OCI-LY7 (cell line): Measurements from ENCODE around the gene HES1. TPM values are rescaled to one million over a fixed set of nuclear protein-coding genes. Genes with fewer than 3 reads are reported as not detected.

Experiments used
- BruUV-seq: library from RNA; stranded (reverse); fragments of 400-500 nt; replicated peaks from 2 replicates; lab custom pipeline; 2021; lab: Mats Ljungman, UMichigan
- CTCF ChIA-PET: fragments of 300-600 bp; sonication (Branson Sonifier 250); formaldehyde crosslinking; loops from one replicate; lab custom pipeline; 2022; ENCODE audit warnings: antibody characterized with exemption; ENCODE audit not compliant: unreplicated experiment; lab: Charles Lee
- POLR2A ChIA-PET: fragments of 300-600 bp; sonication (Branson Sonifier 250); formaldehyde crosslinking; loops from one replicate; lab custom pipeline; 2022; ENCODE audit warnings: antibody characterized with exemption; lab: Charles Lee
- DNase-seq: peaks from one replicate; pipeline ENCODE4 v3.0.0-alpha.2; 2015; ENCODE audit warnings: low spot score
- H2AFZ ChIP-seq: fragments of 200-600 bp; sonication (generic), shearing (Covaris generic); 2 replicates; pipeline ENCODE4 v1.6.1; 2014; ENCODE audit warnings: mild to moderate bottlenecking, antibody characterized with exemption, low read length, moderate library complexity
- H3K27ac ChIP-seq: fragments of 200-600 bp; sonication (generic); 2 replicates; pipeline ENCODE4 v1.5.1; 2014; ENCODE audit warnings: mixed run types, low read depth, mild to moderate bottlenecking, moderate library complexity, low read length, inconsistent platforms; ENCODE audit not compliant: poor library complexity, severe bottlenecking
- H3K36me3 ChIP-seq: fragments of 200-600 bp; sonication (generic); 2 replicates; pipeline ENCODE4 v1.6.1; 2014; ENCODE audit warnings: mild to moderate bottlenecking, antibody characterized with exemption, low read length, moderate library complexity, mixed read lengths; ENCODE audit not compliant: insufficient read depth
- H3K4me1 ChIP-seq: fragments of 200-600 bp; sonication (generic); 2 replicates; pipeline ENCODE4 v1.5.1; 2014; ENCODE audit warnings: mild to moderate bottlenecking, low read length; ENCODE audit not compliant: insufficient read depth, poor library complexity, severe bottlenecking
- H3K4me2 ChIP-seq: fragments of 200-600 bp; sonication (generic); 2 replicates; pipeline ENCODE4 v1.6.1; 2014; ENCODE audit warnings: mild to moderate bottlenecking, low read length
- H3K4me3 ChIP-seq: fragments of 200-600 bp; sonication (generic); 2 replicates; pipeline ENCODE4 v1.5.1; 2014; ENCODE audit warnings: mild to moderate bottlenecking, low read depth, low read length; ENCODE audit not compliant: poor library complexity, severe bottlenecking
- H3K79me2 ChIP-seq: fragments of 200-600 bp; sonication (generic); 2 replicates; pipeline ENCODE4 v1.6.1; 2016; ENCODE audit warnings: low read depth, mild to moderate bottlenecking, low read length, moderate library complexity, mixed read lengths; ENCODE audit not compliant: insufficient read depth
- H3K9me2 ChIP-seq: fragments of 200-600 bp; sonication (generic); 2 replicates; pipeline ENCODE4 v1.6.1; 2016; ENCODE audit warnings: mild to moderate bottlenecking, low read length, mixed read lengths; ENCODE audit not compliant: insufficient read depth
- H3K9me3 ChIP-seq: fragments of 200-600 bp; sonication (generic); 2 replicates; pipeline ENCODE4 v1.6.1; 2014; ENCODE audit warnings: mild to moderate bottlenecking, mixed run types, low read length, mixed read lengths
- H4K20me1 ChIP-seq: fragments of 200-600 bp; sonication (generic); 2 replicates; pipeline ENCODE4 v1.6.1; 2014; ENCODE audit warnings: mild to moderate bottlenecking, antibody characterized with exemption, low read length, moderate library complexity, mixed read lengths; ENCODE audit not compliant: insufficient read depth
- CTCF ChIP-seq: fragments of 200-600 bp; sonication (generic); conservative IDR thresholded peaks from 2 replicates; pipeline ENCODE4 v1.5.1; 2014; ENCODE audit warnings: mild to moderate bottlenecking, antibody characterized with exemption, low read length, moderate library complexity, mixed read lengths
- EZH2phosphoT487 ChIP-seq: fragments of 200-600 bp; sonication (generic); IDR thresholded peaks from 2 replicates; pipeline ENCODE4 v1.6.1; 2018; ENCODE audit warnings: low read depth, borderline replicate concordance, mild to moderate bottlenecking, mixed run types, antibody characterized with exemption, low read length, moderate library complexity, mixed read lengths
- intact Hi-C: fragments of 100-400 bp; cut with micrococcal nuclease; formaldehyde crosslinking; loops from one replicate; pipeline ENCODE4 v1.10.0; 2022; ENCODE audit not compliant: unreplicated experiment
- total RNA-seq, 2 experiments: library from RNA; depleted of rRNA in 1 of 2; stranded (reverse); fragments of >200 nt in 1 of 2; shearing (Covaris generic) in 1 of 2; gene quantifications; 2 replicates each; pipeline ENCODE4 v1.2.3, GENCODE V29; 2014 to 2022

Gene HES1
- total RNA-seq, 2 experiments from 2014 or later, result 1.1 to 3.0 TPM

GRCh38 chr3:194136519-194137007 is 615 bp downstream of the HES1 start:
- ChIA-PET POLR2A (interaction anchor here (1.1 to 9.0 kb wide), 8 partner anchors 29 to 283 kb away, joined by 3 to 172 read pairs (median 6); no protein-coding TSS in a partner anchor), CTCF (interaction anchor here (0.6 to 1.1 kb wide), 6 partner anchors 36 to 556 kb away, joined by 3 to 5 read pairs (median 3); no protein-coding TSS in a partner anchor)
- H2AFZ ChIP-seq, result peak overlapping the region; percentile 81
- peaks cover 12% of the 10 kb centered on the region; the same call in 1 of the 2 replicates for H3K79me2 ChIP-seq
- peak; percentile 53 for DNase-seq
- TF ChIP-seq EZH2phosphoT487, result no peak
- no peak for TF ChIP-seq CTCF
- H3K4me3 ChIP-seq, result peak overlapping the region; percentile 84
- no TSS peak for BruUV-seq
- no peaks in the 10 kb centered on the region for H4K20me1 ChIP-seq
- peak overlapping the region; percentile 86 for H3K4me2 ChIP-seq
- H3K9me3 ChIP-seq, result no peaks in the 10 kb centered on the region
- H3K36me3 ChIP-seq, result peaks cover 7% of the 10 kb centered on the region; the same call in 1 of the 2 replicates
- H3K9me2 ChIP-seq, result no peaks in the 10 kb centered on the region
- intact Hi-C loops, result loop anchor here (1.0 to 5.0 kb wide), 7 partner anchors 65 to 469 kb away; no protein-coding TSS in a partner anchor
- H3K4me1 ChIP-seq, result peaks cover 59% of the 10 kb centered on the region
- H3K27ac ChIP-seq, result peak overlapping the region; percentile 75

- Histone ChIP-seq H2AFZ (peak overlapping the region; percentile 81), H4K20me1 (no peaks in the 10 kb centered on the region), H3K9me2 (no peaks in the 10 kb centered on the region), H3K4me1 (peaks cover 59% of the 10 kb centered on the region), H3K79me2 (peaks cover 12% of the 10 kb centered on the region; the same call in 1 of the 2 replicates), H3K4me3 (peak overlapping the region; percentile 84), H3K9me3 (no peaks in the 10 kb centered on the region), H3K27ac (peak overlapping the region; percentile 75), H3K36me3 (peaks cover 7% of the 10 kb centered on the region; the same call in 1 of the 2 replicates), H3K4me2 (peak overlapping the region; percentile 86)
- intact Hi-C loops, result loop anchor here (1.0 to 5.0 kb wide), 5 partner anchors 66 to 470 kb away; no protein-coding TSS in a partner anchor
- no TSS peak for BruUV-seq
- peak; percentile 58 for DNase-seq
- ChIA-PET CTCF (interaction anchor here (0.6 to 1.1 kb wide), 7 partner anchors 36 to 556 kb away, joined by 3 to 5 read pairs (median 3); no protein-coding TSS in a partner anchor), POLR2A (interaction anchor here (0.6 to 9.0 kb wide), 8 partner anchors 30 to 371 kb away, joined by 3 to 172 read pairs (median 6); no protein-coding TSS in a partner anchor)
- TF ChIP-seq EZH2phosphoT487, result no peak
Measured at GRCh38 chr3:194137008-194137505, 1.1 kb downstream of the HES1 start.
